ENCODE measurements around the gene CD9.

CD9 gene

GRCh38 chr12:6237830-6238229 lies 37.6 kb downstream of the CD9 start:
- DNase-seq (ENCODE audit: low spot score) = no peak
- in situ Hi-C loops (cut with MboI; ENCODE audit: low sequenced_read_pairs, unreplicated experiment) = no loop called here
- TF ChIP-seq CTCF (IDR thresholded peaks at IDR 0.05; ENCODE audit: borderline replicate concordance, control extremely low read depth, extremely low read depth, insufficient read depth, missing control alignments) = no peak

DNA sequence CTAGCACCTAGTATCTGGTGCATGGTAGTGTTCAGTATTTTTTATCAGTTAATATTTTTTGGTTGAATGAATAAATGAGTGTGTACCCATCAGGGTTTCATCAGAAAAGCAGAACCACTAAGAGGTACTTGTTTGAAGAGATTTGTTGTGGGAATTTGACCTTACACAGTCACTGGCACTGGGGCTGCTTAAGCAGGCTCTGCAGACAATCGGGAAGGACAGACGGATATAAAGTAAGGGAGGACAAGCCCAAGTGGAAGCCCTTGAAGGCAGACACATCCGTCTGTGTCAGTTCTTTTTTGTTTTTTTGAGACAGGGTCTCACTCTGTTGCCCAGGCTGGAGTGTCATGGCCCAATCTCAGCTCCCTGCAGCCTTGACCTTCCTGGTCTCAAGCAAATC lies 38.7 kb downstream of the CD9 start:
- no peak for DNase-seq (ENCODE audit: low spot score)
- TF ChIP-seq CTCF (IDR thresholded peaks at IDR 0.05; ENCODE audit: borderline replicate concordance, control extremely low read depth, extremely low read depth, insufficient read depth, missing control alignments) = no peak
- in situ Hi-C loops (cut with MboI; ENCODE audit: low sequenced_read_pairs, unreplicated experiment) = no loop called here

DNA sequence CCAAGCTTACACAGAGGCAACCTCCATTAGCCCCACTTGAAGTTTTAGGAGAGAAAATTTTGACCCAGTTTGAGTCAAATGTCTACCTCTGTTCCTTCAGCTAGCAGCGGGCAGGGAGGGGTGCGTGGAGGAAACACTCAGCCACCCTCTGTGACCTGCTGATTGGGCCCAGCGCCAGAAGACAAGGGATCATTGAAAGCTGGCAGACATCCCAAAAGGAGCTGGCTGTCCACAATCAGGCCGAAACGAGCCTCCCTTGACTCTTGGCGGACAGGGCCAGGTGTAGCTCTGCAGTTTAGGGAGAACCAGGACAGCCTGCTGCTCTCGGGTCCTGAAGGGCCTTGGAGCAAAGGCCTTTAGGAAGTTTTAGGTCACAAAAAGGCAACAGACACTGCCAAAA lies 41.3 kb downstream of the CD9 start:
- no peak for DNase-seq (ENCODE audit: low spot score)
- in situ Hi-C loops (cut with MboI; ENCODE audit: low sequenced_read_pairs, unreplicated experiment) = no loop called here
- TF ChIP-seq CTCF (IDR thresholded peaks at IDR 0.05; ENCODE audit: borderline replicate concordance, control extremely low read depth, extremely low read depth, insufficient read depth, missing control alignments) = no peak

GRCh38 chr12:6249580-6249979 lies 49.4 kb downstream of the CD9 start:
- no peak for DNase-seq (ENCODE audit: low spot score)

DNA sequence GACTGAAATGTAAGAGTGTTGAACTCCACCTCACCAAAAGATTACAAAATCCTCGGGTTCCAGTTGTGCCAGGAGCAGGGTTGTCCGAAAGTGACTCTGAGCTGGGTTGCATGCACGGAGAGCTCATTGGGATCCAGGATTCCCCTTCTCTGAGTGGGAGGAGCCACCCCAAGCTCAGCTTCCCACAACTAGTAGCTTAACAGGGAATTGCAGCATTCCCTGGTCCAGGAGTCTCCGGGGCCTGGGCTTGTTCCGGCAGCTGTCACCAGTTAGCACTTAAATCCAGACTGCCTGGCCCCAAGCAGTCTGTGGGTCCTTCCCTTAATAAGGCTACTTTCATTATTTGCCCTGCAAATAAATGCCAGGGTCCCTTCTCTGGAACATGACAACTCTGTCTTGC lies 50.1 kb downstream of the CD9 start:
- no peak for DNase-seq (ENCODE audit: low spot score)
- no peak for TF ChIP-seq CTCF (IDR thresholded peaks at IDR 0.05; ENCODE audit: borderline replicate concordance, control extremely low read depth, extremely low read depth, insufficient read depth, missing control alignments)
- in situ Hi-C loops (cut with MboI; ENCODE audit: low sequenced_read_pairs, unreplicated experiment) = no loop called here

More at GRCh38 chr12:6249580-6249979, 49.4 kb downstream of the CD9 start:
- TF ChIP-seq CTCF (IDR thresholded peaks at IDR 0.05; ENCODE audit: borderline replicate concordance, control extremely low read depth, extremely low read depth, insufficient read depth, missing control alignments) = no peak
- in situ Hi-C loops (cut with MboI; ENCODE audit: low sequenced_read_pairs, unreplicated experiment) = no loop called here

- DNase-seq (ENCODE audit: low spot score) = no peak
- in situ Hi-C loops (cut with MboI; ENCODE audit: low sequenced_read_pairs, unreplicated experiment) = no loop called here
- TF ChIP-seq CTCF (IDR thresholded peaks at IDR 0.05; ENCODE audit: borderline replicate concordance, control extremely low read depth, extremely low read depth, insufficient read depth, missing control alignments) = no peak
Measured at GRCh38 chr12:6253278-6253677, 53.1 kb downstream of the CD9 start.

- no peak for DNase-seq (ENCODE audit: low spot score)
- no peak for TF ChIP-seq CTCF (IDR thresholded peaks at IDR 0.05; ENCODE audit: borderline replicate concordance, control extremely low read depth, extremely low read depth, insufficient read depth, missing control alignments)
- in situ Hi-C loops (cut with MboI; ENCODE audit: low sequenced_read_pairs, unreplicated experiment) = no loop called here
Measured at GRCh38 chr12:6254491-6254890, 54.3 kb downstream of the CD9 start.
